Central memory CD4-positive, alpha-beta T cell (primary cell): ENCODE results near the gene CCNI2.

ENCODE experiments used
- DNase-seq: peaks from one replicate; pipeline ENCODE4 v3.0.0; 2022

The CCNI2 gene

DNA sequence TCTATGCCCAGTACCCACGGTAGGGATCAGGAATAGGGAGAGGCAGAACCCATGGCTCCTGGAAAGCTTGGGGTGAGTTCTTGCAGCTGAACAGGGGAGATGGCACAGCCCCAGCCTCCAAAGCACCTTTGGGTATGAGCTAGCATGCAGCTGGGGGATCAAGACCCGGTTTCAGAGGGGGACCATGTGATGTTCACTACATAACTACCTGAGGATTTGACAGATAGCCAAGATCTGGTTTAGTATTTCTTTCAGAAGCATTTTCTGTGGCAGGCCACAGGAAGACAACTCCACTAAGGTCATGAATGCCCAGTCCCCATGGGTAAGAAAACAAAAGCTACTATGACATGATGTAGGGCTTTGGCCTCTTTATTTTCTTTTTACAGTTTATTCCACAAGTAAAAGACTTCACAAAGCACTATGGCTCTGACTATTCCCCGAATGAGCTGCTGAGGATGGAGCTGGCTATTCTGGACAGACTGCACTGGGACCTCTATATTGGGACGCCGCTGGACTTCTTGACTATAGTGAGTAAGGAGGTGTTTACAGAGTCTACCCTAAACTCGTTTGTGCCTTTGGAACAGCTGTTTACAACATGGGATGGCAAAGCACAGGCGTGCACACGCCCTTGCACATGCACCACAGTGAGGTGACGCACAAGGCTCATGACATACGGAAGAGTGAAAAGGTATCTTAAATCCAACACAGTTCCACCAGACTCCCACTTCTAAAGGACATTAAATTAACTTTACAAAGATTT is 3.4 kb downstream of the CCNI2 start:
- no peak for DNase-seq

GRCh38 chr5:132751444-132751843 is 4.2 kb downstream of the CCNI2 start:
- no peak for DNase-seq

DNA sequence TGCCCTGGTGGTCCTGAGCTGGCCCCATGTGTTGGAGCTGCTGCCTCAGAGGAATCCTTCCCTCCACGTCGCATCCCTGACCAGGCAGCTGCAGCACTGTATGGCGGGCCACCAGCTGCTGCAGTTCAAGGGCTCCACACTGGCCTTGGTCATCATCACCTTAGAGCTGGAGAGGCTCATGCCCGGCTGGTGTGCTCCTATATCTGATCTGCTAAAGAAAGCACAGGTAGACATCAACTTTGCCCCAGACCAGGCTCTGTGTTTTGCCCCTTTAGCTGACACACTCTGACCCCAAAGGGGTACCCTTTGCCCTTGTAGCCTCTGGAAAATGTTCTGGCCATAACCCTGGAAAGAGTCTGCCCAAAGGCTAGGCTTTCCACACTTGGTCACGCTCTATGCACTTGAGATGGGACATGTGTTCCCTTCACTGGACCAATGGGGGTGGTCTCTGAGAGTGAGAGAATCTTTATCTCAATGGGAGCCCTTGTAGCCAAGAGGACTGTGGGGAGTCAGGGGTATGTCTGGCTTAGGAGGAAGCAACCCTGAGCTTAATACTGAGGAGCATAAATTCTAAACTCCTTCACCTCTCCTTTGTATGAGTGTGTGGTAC is 4.8 kb downstream of the CCNI2 start:
- DNase-seq: no peak

GRCh38 chr5:132752581-132753125 is 5.4 kb downstream of the CCNI2 start:
- no peak for DNase-seq

GRCh38 chr5:132753135-132753987 is 6.1 kb downstream of the CCNI2 start:
- DNase-seq: no peak

DNA sequence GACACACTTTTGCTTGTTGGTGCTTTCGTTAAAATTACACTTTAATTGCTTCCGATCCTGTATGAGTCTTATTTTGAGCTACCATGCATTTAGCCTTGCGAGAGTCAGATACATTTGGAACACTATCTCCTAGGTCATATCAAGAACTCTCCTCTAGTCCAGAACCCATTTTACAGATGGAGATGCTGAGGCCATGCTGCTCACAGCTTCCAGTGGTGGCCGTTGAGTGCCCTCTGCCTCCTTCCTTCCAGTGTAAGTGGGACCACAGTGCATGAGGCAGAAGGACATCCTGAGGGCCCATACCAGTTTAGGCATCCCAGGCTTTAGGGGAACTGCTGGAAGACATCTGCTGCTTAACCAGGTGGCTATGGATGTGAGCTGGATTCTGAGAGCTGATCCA is 6.9 kb downstream of the CCNI2 start:
- no peak for DNase-seq

GRCh38 chr5:132754947-132755346 is 7.7 kb downstream of the CCNI2 start:
- DNase-seq: no peak

- DNase-seq: no peak
These were observed 9.3 kb downstream of the CCNI2 start for GRCh38 chr5:132756542-132756941.

- DNase-seq: no peak
These were observed 11.2 kb downstream of the CCNI2 start for GRCh38 chr5:132758451-132758850.

- DNase-seq: no peak
These were observed 12.2 kb downstream of the CCNI2 start for GRCh38 chr5:132759114-132760048.

GRCh38 chr5:132760049-132760420 is 12.8 kb downstream of the CCNI2 start:
- DNase-seq: no peak

GRCh38 chr5:132760601-132761317 is 13.5 kb downstream of the CCNI2 start:
- no peak for DNase-seq

GRCh38 chr5:132761321-132762240 is 14.4 kb downstream of the CCNI2 start:
- DNase-seq: no peak

GRCh38 chr5:132762246-132763000 is 15.2 kb downstream of the CCNI2 start:
- no peak for DNase-seq

DNA sequence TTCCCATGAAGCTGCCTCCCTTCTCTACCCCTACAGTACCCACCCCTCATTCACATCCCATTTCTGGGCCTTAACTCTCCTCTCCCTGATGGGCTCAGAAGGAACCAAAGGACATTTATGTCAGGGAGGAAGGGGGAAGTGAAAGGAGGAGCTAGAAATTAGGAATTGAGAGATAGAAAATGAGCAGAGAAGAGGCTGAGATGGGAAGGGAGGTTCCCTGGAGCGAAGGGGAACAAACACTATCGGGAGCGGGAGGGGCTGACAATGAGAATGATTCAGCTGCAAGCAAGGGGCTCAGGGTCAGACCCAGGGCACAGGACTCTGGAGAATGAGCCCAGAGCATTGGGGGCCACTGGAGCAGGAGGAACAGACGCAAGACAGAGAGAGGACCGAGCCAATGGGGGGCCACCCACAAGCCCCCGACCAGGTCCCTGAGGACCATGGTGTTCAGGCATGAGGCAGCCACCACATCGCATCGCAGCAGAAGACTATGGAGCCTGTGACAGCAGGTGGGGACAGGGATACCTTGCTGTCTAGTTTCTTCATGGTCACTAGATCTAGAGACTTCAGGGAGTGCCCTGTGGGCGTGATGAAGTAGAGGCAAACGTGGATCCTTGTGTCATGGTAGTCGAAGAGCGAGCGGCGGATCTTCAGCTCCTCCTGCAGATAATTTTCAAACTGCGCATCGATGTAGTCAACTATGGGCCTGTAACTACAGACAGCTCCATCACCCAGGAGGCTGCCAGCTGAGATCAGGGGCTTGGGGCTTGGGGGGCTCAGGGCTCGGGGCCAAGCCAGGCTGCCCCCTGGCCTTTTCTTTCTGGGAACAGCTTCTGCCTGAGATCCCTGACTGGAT is 16.2 kb downstream of the CCNI2 start:
- DNase-seq: no peak

GRCh38 chr5:132764051-132764450 is 16.8 kb downstream of the CCNI2 start:
- no peak for DNase-seq

- no peak for DNase-seq
These were observed 17.5 kb downstream of the CCNI2 start for GRCh38 chr5:132764671-132765238.

DNA sequence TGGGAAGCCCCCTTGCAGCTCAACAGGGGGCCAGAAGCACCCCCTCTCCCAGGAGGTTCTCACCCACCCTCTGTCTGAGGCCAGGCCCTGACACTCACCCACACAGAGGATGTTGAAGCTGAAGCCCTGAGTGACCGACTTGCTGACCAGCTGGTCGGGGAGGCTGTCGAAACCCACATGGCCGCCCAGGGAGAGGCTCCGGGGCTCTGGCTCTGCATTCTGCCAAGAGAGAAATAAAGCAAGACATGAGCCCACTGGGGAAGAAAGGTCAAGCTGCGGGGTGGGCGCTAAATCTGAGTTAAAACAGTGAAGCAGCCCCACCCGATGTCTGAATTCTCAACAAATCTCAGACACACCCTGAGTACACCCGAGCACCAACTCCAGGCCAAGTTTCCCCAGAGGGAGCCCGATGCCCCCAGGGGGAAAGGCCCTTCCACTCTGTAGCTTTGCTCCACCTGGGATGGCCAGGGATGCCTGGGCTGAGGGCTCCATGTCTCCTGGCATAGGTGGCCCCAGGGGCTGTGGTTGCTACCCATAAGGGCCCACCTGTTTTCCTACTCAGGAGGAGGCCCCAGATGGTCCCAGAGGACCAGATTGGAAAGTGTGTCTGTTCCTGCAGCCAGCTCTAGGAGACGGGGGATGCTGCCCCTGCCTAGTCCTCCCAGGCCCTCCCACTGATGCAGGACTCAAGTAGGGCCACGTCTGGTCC is 18.2 kb downstream of the CCNI2 start:
- DNase-seq: no peak
